RWPE1 (cell line): ENCODE data around the gene CLN6.

Source experiments
- CTCF ChIA-PET: fragments of 350-600 bp; sonication (Branson Sonifier 250); formaldehyde crosslinking; extraction: SDS; loops from one replicate; lab custom pipeline; 2021; lab: Yijun Ruan, JAX
- POLR2A ChIA-PET: fragments of 400-600 bp; formaldehyde crosslinking; extraction: SDS; loops from one replicate; lab custom pipeline; 2020; ENCODE audit warnings: antibody characterized with exemption; ENCODE audit not compliant: low non-redundant PET; lab: Yijun Ruan, JAX
- DNase-seq: peaks from one replicate; pipeline ENCODE4 v3.0.0; 2012; ENCODE audit warnings: low spot score
- H3K27ac ChIP-seq: fragments of 450-650 bp; 2 replicates; pipeline ENCODE4 v1.5.1; 2017
- TF ChIP-seq, protein P1 (sequence below): fragments of 450-650 bp; conservative IDR thresholded peaks from 2 replicates; pipeline ENCODE4 v1.5.1; 2017; ENCODE audit warnings: low read depth, mild to moderate bottlenecking

The CLN6 gene

DNA sequence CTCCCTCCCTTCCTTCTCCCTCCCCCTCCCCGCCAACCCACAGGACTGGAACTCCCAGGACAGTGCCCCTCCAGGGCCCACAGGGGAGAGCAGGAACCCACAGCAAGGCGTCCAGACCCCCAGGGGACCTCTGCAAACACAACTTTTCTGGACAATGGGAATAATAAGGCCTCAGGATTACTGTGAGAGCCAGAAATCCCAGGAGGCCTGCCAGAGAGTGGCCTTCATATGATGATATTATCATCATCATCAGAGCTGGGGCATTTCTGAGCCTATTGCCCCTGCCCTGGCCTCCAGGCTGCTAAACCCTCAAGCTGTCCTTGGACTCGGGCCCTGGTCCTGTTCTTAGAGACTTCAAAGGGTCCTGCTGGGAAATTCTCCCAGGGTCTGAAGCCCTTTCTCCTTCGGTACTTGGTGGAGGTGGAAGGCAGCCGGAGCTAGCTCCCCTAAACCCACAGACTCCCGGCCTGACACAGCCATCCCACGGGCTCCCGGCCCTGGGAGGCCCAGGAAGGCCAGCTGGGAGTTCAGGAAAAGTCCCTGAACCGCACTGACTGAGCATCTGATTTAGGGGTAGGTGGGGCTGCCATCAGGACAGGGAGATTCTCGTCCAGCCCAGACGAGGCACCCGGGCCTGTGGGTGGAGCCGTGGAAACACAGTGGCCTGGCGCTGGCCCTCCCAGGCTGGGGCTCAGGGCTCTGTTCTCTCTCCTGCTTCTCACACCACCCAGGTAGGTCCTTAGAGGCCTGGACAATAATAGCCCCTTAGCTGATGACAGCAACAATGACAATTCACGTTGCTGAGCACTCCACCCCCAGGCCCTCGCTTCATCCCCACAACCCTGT is 29.3 kb downstream of the CLN6 start:
- no peak for DNase-seq
- ChIA-PET CTCF (no interaction called here), POLR2A (no interaction called here)
- TF ChIP-seq, protein P1, sequence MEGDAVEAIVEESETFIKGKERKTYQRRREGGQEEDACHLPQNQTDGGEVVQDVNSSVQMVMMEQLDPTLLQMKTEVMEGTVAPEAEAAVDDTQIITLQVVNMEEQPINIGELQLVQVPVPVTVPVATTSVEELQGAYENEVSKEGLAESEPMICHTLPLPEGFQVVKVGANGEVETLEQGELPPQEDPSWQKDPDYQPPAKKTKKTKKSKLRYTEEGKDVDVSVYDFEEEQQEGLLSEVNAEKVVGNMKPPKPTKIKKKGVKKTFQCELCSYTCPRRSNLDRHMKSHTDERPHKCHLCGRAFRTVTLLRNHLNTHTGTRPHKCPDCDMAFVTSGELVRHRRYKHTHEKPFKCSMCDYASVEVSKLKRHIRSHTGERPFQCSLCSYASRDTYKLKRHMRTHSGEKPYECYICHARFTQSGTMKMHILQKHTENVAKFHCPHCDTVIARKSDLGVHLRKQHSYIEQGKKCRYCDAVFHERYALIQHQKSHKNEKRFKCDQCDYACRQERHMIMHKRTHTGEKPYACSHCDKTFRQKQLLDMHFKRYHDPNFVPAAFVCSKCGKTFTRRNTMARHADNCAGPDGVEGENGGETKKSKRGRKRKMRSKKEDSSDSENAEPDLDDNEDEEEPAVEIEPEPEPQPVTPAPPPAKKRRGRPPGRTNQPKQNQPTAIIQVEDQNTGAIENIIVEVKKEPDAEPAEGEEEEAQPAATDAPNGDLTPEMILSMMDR: no peak
- H3K27ac ChIP-seq: peak overlapping the region; percentile 43

DNA sequence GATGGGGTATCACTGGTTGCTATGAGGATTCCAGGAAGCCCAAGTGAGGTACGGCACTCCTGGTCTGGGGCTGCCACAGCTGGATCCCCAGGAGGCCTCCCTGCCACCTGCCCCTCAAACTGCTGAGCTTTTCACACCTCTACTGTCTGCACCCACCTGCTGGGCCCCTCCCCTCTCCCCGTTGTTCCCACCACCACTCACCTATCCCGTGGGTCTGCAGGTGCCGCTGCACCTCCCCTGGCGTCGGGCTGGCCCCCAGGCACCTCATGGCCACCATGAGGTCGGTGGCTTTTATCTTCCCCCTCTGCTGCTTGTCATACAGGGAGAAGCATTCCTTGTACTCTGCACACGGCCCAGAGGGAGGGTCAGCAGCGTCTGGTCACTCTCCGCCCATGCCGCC is 30.2 kb downstream of the CLN6 start:
- POLR2A ChIA-PET: no interaction called here
- TF ChIP-seq, protein P1: no peak
- CTCF ChIA-PET: interaction anchor here (0.9 kb wide), 1 partner anchor 11 kb away, joined by 4 read pairs; no protein-coding TSS in a partner anchor
- H3K27ac ChIP-seq: peak overlapping the region; percentile 43; the same call in 1 of the 2 replicates
- DNase-seq: no peak

DNA sequence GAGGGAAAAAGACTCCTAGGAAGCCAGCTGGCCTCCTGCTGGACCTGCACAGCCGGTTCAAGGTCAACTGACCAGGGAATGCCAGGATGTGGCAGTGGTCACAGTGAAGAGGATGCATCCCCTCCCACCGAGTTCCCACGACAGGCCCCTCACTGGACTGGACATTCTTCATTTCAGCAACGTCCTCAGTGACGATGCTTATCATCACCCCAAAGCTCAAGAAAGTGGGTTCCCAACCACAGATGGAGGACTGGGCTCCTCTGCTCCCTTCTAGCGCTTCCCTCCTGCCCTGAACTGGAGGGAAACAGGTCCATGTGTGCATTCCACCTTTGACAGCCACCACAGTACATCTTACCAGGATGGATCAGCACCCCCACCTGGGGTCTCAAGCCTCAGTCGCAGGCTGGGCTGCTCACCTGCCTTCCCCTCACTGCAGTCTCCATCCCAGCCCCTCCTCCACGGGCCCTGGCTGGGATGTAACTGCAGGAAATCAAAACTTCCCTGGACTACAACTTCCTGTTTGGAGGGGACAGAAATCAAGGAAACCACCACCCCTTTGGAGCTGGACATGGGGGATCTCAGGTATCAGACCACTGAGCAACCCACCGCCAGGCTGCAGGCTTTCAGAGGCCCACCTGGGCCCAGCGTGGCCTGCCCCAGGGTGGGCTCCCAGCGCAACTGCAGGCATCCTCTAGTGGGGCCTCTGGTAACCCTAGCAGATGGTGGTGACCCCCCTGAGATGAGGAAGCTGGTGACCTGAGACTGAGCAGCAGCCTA is 31.7 kb downstream of the CLN6 start:
- H3K27ac ChIP-seq: peak overlapping the region; percentile 53; the same call in 1 of the 2 replicates
- DNase-seq: no peak
- TF ChIP-seq, protein P1: no peak
- ChIA-PET POLR2A (interaction anchor here (0.7 kb wide), 1 partner anchor 447 kb away, joined by 3 read pairs; no protein-coding TSS in a partner anchor), CTCF (no interaction called here)

DNA sequence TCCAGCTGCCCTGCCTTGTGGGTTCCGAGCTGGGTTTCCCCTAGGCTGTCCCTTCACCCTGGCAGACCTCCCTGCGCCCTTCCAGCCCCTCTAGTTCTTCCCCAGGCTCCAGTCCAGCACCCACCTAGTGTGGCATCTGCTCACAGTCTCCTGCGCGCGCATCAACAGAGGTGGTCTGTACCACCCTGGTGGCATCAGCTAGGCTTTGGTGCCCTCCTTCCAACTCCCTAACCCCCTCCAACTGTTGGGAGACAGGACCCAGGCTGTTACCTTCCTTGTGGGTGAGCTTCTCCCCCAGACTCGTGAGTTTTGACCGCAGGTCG is 32.4 kb downstream of the CLN6 start:
- ChIA-PET POLR2A (no interaction called here), CTCF (no interaction called here)
- H3K27ac ChIP-seq: peak overlapping the region; percentile 53
- no peak for DNase-seq
- TF ChIP-seq, protein P1: no peak

DNA sequence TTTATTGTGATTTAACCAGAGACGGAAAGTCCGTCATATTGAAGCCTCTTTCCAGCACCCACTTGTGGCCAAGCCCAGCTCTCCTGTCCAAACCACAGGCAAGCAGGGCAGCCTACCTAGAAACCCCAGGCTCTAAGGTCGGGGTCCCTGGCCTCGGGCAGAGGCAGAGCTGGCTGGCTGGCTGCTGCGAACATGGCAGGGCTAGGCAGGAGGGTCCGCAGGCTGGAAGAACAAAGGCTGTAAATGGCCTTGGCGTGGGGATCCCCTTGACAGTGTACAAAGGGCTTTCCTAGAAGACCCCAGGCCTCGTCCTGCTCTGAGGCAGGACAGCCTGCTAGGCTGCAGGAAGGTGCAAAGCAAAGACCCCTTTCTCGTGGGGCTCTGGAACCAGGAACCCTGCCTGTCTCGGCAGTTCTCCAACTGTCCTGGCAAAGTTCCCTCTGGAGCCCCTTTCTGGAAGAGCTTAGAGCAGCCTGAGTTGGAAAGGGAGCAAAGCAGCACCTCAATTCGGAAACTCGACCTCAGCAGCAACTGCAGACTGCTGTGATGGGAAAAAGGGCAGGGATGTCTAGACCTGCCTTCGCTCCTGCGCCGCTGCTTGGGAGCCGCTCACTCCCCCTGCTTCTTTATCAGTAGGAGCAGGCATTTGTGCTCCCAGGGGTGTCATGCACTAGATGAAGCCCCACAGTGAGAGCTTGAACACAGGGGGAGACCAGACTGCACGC is 32.9 kb downstream of the CLN6 start:
- POLR2A ChIA-PET: no interaction called here
- peak overlapping the region; percentile 53 for H3K27ac ChIP-seq
- no peak for DNase-seq
- TF ChIP-seq, protein P1: no peak
- CTCF ChIA-PET: interaction anchor here (0.6 kb wide), 1 partner anchor 14 kb away, joined by 3 read pairs; no protein-coding TSS in a partner anchor
